B cell (primary cell): ENCODE data around the gene FIGNL2. TPM values are rescaled to one million over a fixed set of nuclear protein-coding genes. Genes with fewer than 3 reads are reported as not detected.
"Not testable (repeated sequence)": the region's sequence is repeated elsewhere in the genome, so short reads cannot be mapped to it uniquely, and the experiment has no call there.

Experiments used
- ATAC-seq: fragments of 200-7000 bp; cut with Tn5 transposase; one replicate; pipeline ENCODE4 v1.10.0; 2021; ENCODE audit warnings: low read depth, mild to moderate bottlenecking, moderate number of reproducible peaks, moderate library complexity
- CTCF ChIA-PET: fragments of 350-600 bp; sonication (Branson Sonifier 250); formaldehyde crosslinking; loops from one replicate; lab custom pipeline; 2021; ENCODE audit warnings: antibody characterized with exemption, inconsistent platforms; lab: Charles Lee
- POLR2A ChIA-PET: fragments of 350-600 bp; sonication (Branson Sonifier 250); formaldehyde crosslinking; loops from one replicate; lab custom pipeline; 2021; ENCODE audit warnings: antibody characterized with exemption; lab: Charles Lee
- DNase-seq: peaks from one replicate; pipeline ENCODE4 v3.0.0; 2013
- H2AFZ ChIP-seq: 2 replicates; pipeline ENCODE4 v1.6.1; 2012; ENCODE audit warnings: mild to moderate bottlenecking, low read depth, low read length; ENCODE audit not compliant: insufficient read depth, poor library complexity, severe bottlenecking
- H3K27ac ChIP-seq, 2 donors: 1 replicate in 1 of 2; 2 replicates in 1 of 2; pipeline ENCODE4 v1.5.1; 2012 to 2013; ENCODE audit warnings: low read length in 2 of 2, mild to moderate bottlenecking in 2 of 2, moderate library complexity in 1 of 2
- H3K27me3 ChIP-seq, 4 experiments: fragments of 200-600 bp in 1 of 4; sonication (generic) in 1 of 4; replicated peaks in 1 of 4; 1 replicate in 2 of 4; 2 replicates in 2 of 4; pipeline versions ENCODE4 v1.6.1 to v1.7.0; 2013 to 2016; ENCODE audit warnings: low read length in 3 of 4, mild to moderate bottlenecking in 2 of 4, mixed read lengths in 1 of 4, moderate library complexity in 1 of 4; ENCODE audit not compliant: insufficient read depth in 4 of 4, control insufficient read depth in 3 of 4; ENCODE audit errors: control extremely low read depth in 1 of 4
- H3K36me3 ChIP-seq, 2 experiments: replicated peaks in 1 of 2; 1 replicate in 1 of 2; 2 replicates in 1 of 2; pipeline versions ENCODE4 v1.6.1 to v1.7.1; 2013; ENCODE audit warnings: low read length in 1 of 2; ENCODE audit not compliant: insufficient read depth in 2 of 2, control insufficient read depth in 1 of 2; ENCODE audit errors: control extremely low read depth in 1 of 2, extremely low read depth in 1 of 2
- H3K4me1 ChIP-seq, 2 donors: fragments of 200-600 bp in 1 of 2; sonication (generic) in 1 of 2; 1 replicate in 1 of 2; 2 replicates in 1 of 2; pipeline versions ENCODE4 v1.5.1 to v1.6.1; 2013 to 2017; ENCODE audit warnings: low read length in 2 of 2; ENCODE audit not compliant: control insufficient read depth in 2 of 2, insufficient read depth in 2 of 2
- H3K4me2 ChIP-seq: replicated peaks from 2 replicates; pipeline ENCODE3; 2012; ENCODE audit warnings: mild to moderate bottlenecking, low read depth, low read length; ENCODE audit not compliant: poor library complexity, severe bottlenecking
- H3K4me3 ChIP-seq, 5 experiments: fragments of 200-600 bp in 1 of 5; sonication (generic) in 1 of 5; 1 replicate in 3 of 5; 2 replicates in 2 of 5; pipeline versions ENCODE4 v1.5.1 to v1.7.0; 2011 to 2016; ENCODE audit warnings: low read length in 4 of 5, mild to moderate bottlenecking in 4 of 5, low read depth in 2 of 5, control low read depth in 1 of 5, moderate library complexity in 1 of 5; ENCODE audit not compliant: insufficient read depth in 1 of 5; ENCODE audit errors: control extremely low read depth in 1 of 5, extremely low read depth in 1 of 5
- H3K79me2 ChIP-seq: fragments of 200-600 bp; sonication (generic); one replicate; pipeline ENCODE4 v1.6.0; 2016; ENCODE audit warnings: low read length; ENCODE audit not compliant: control insufficient read depth, insufficient read depth
- H3K9ac ChIP-seq: fragments of 200-600 bp; sonication (generic); 2 replicates; pipeline ENCODE4 v1.6.1; 2017; ENCODE audit warnings: mild to moderate bottlenecking, low read length, moderate library complexity
- H3K9me3 ChIP-seq, 3 donors: one replicate each; pipeline versions ENCODE4 v1.6.1 to v1.7.1; 2013; ENCODE audit warnings: low read length in 2 of 3; ENCODE audit not compliant: control insufficient read depth in 2 of 3, insufficient read depth in 1 of 3; ENCODE audit errors: control extremely low read depth in 1 of 3
- H4K20me1 ChIP-seq: 2 replicates; pipeline ENCODE4 v1.6.0; 2012; ENCODE audit warnings: mild to moderate bottlenecking, low read length; ENCODE audit not compliant: insufficient read depth, control insufficient read depth, poor library complexity, severe bottlenecking
- H3K27ac Mint-ChIP-seq: one replicate; pipeline ENCODE4 v1.8.0; 2021; ENCODE audit warnings: mixed read lengths
- H3K27me3 Mint-ChIP-seq: one replicate; pipeline ENCODE4 v1.8.0; 2021; ENCODE audit warnings: mixed read lengths
- H3K4me1 Mint-ChIP-seq: one replicate; pipeline ENCODE4 v1.8.0; 2021; ENCODE audit warnings: mixed read lengths
- H3K4me3 Mint-ChIP-seq: one replicate; pipeline ENCODE4 v1.8.0; 2021; ENCODE audit warnings: mixed read lengths
- H3K9me3 Mint-ChIP-seq: one replicate; pipeline ENCODE4 v1.8.0; 2022; ENCODE audit warnings: mixed read lengths; ENCODE audit not compliant: insufficient read depth
- CTCF ChIP-seq: fragments of 200-600 bp; IDR thresholded peaks from one replicate; pipeline ENCODE4 v1.8.0; 2022; ENCODE audit warnings: antibody characterized with exemption, mild to moderate bottlenecking
- EZH2 ChIP-seq: IDR thresholded peaks from 2 replicates; pipeline ENCODE4 v1.6.1; 2012; ENCODE audit warnings: borderline replicate concordance, low read depth, mild to moderate bottlenecking, moderate library complexity, low read length; ENCODE audit not compliant: insufficient read depth, poor library complexity, severe bottlenecking
- WGBS: methylation state at CpG from one replicate; pipeline ENCODE4 v1.1.5; 2013; ENCODE audit warnings: missing lambda C conversion rate; ENCODE audit not compliant: insufficient coverage; 5-methylcytosine and 5-hydroxymethylcytosine counted together
- intact Hi-C: fragments of 100-400 bp; cut with micrococcal nuclease; formaldehyde crosslinking; loops from one replicate; pipeline ENCODE4 v1.10.0; 2022
- polyA plus RNA-seq: library from polyadenylated mRNA; depleted of rRNA; stranded (reverse); fragments of >200 nt; gene quantifications from 2 replicates; pipeline ENCODE4 v1.2.3, GENCODE V29; 2012
- total RNA-seq, 2 donors: library from RNA; stranded (reverse); fragments of 120-200 nt in 1 of 2; gene quantifications; 1 replicate in 1 of 2; 2 replicates in 1 of 2; pipeline versions ENCODE4 v1.2.3 to v1.2.4, GENCODE V29; 2013 to 2022

The FIGNL2 gene
- total and polyA plus RNA-seq, 2 donors (not counting 1 experiment from before 2014, with no cell fraction given): 0.16 to 0.79 TPM

- DNase-seq: no peak
- TF ChIP-seq CTCF (no peak), EZH2 (no peak)
- Mint-ChIP-seq H3K27me3 (peaks cover 57% of the 10 kb centered on the region), H3K4me3 (no peak overlapping the region), H3K27ac (no peak overlapping the region), H3K4me1 (peaks cover 24% of the 10 kb centered on the region), H3K9me3 (no peaks in the 10 kb centered on the region)
- Histone ChIP-seq H3K27me3 (peaks cover 0 to 62% (median 14%) of the 10 kb centered on the region in 4 experiments), H4K20me1 (no peaks in the 10 kb centered on the region), H3K4me3 (no peak overlapping the region), H3K27ac (no peak overlapping the region), H3K79me2 (no peaks in the 10 kb centered on the region), H3K4me2 (peak overlapping the region; percentile 34), H3K36me3 (no peaks in the 10 kb centered on the region), H3K9ac (no peak overlapping the region), H3K4me1 (peaks cover 16 to 18% of the 10 kb centered on the region in 2 donors), H3K9me3 (peaks cover 0 to 6% (median 0%) of the 10 kb centered on the region in 3 donors), H2AFZ (no peak overlapping the region)
- intact Hi-C loops: no loop called here
- CTCF ChIA-PET: no interaction called here
- POLR2A ChIA-PET: no interaction called here
- 0% methylated on average over 8 of the region's 10 CpGs for WGBS
- ATAC-seq: no peak
These were observed 16.0 kb downstream of the FIGNL2 start for GRCh38 chr12:51832354-51833107.

GRCh38 chr12:51831817-51832216 lies 16.7 kb downstream of the FIGNL2 start:
- ATAC-seq, H3K27ac Mint-ChIP-seq, H3K79me2 ChIP-seq, H3K4me3 ChIP-seq, H3K27ac ChIP-seq, H3K9me3 Mint-ChIP-seq, H3K9ac ChIP-seq, CTCF ChIA-PET, intact Hi-C loops, H3K4me3 Mint-ChIP-seq, H3K36me3 ChIP-seq, POLR2A ChIA-PET, H3K9me3 ChIP-seq, DNase-seq, H3K4me2 ChIP-seq, H2AFZ ChIP-seq, H4K20me1 ChIP-seq: not testable (repeated sequence)
- Histone ChIP-seq H3K27me3 (peaks cover 0 to 61% (median 14%) of the 10 kb centered on the region in 4 experiments), H3K4me1 (peaks cover 16 to 19% of the 10 kb centered on the region in 2 donors)
- peaks cover 57% of the 10 kb centered on the region for H3K27me3 Mint-ChIP-seq
- H3K4me1 Mint-ChIP-seq: peaks cover 24% of the 10 kb centered on the region
- WGBS: 62% methylated on average over 5 of the region's 5 CpGs
